ENCODE data around the gene CCNF. TPM values are rescaled to one million over a fixed set of nuclear protein-coding genes. Genes with fewer than 3 reads are reported as not detected.

The CCNF gene
- total and polyA plus RNA-seq, 2 of the 4 experiments (the other 2 are of a cell fraction) = 8.2 to 20.1 TPM

- H3K79me1 ChIP-seq (ENCODE audit: low read depth in 1 of 2, low read length in 2 of 2) = peaks cover 29 to 72% of the 10 kb centered on the region in 2 experiments
- H2BK120ac ChIP-seq (ENCODE audit: low read depth, low read length) = no peak overlapping the region
- H4K91ac ChIP-seq (ENCODE audit: insufficient read depth, low read depth, low read length) = no peak overlapping the region
- no peak overlapping the region for H2BK15ac ChIP-seq (ENCODE audit: low read depth, low read length)
- H2BK20ac ChIP-seq (ENCODE audit: low read depth, low read length) = no peak overlapping the region
- dilution Hi-C loops (cut with HindIII; ENCODE audit: low sequenced_read_pairs, unreplicated experiment) (no loop called here), in situ Hi-C loops (cut with MboI; ENCODE audit: low sequenced_read_pairs) (no loop called here), intact Hi-C loops (cut with micrococcal nuclease) (no loop called here)
- H2BK5ac ChIP-seq (ENCODE audit: low read depth, low read length, poor library complexity, severe bottlenecking) = no peak overlapping the region
- no peak overlapping the region for H2AFZ ChIP-seq (replicated peaks; ENCODE audit: low read length, poor library complexity)
- no peak overlapping the region for H3K4me3 ChIP-seq (ENCODE audit: insufficient read depth, low read depth, low read length)
- no peak for DNase-seq
- H3K4me1 ChIP-seq (ENCODE audit: control insufficient read depth, insufficient read depth, low read length) = peaks cover 16% of the 10 kb centered on the region
- no peak overlapping the region for H4K5ac ChIP-seq (ENCODE audit: low read depth, low read length)
- no TSS peak for BruUV-seq (replicated peaks)
- peaks cover 16% of the 10 kb centered on the region for H4K20me1 ChIP-seq (ENCODE audit: insufficient read depth, low read length)
- H4K8ac ChIP-seq (ENCODE audit: low read depth in 2 of 2, low read length in 2 of 2) = no peak overlapping the region
- peak overlapping the region; percentile 33 for H2AK9ac ChIP-seq (replicated peaks; ENCODE audit: low read depth, low read length, poor library complexity)
- no peaks in the 10 kb centered on the region for H3K9me3 ChIP-seq (ENCODE audit: control insufficient read depth, insufficient read depth, low read length)
- H3K9me1 ChIP-seq (ENCODE audit: insufficient read depth, low read length) = 0 out of 2 replicates have a peak, but pooled peaks cover 6% of the 10 kb centered on the region
- TF ChIP-seq SMC3 (IDR thresholded peaks at IDR 0.05; ENCODE audit: low read depth, low read length) (no peak), RFX5 (IDR thresholded peaks at IDR 0.05; ENCODE audit: low read depth, low read length) (no peak), RCOR1 (IDR thresholded peaks at IDR 0.05; ENCODE audit: insufficient replicate concordance, low read length) (no peak), BHLHE40 (IDR thresholded peaks at IDR 0.05; ENCODE audit: low read depth, low read length) (no peak)
- no peaks in the 10 kb centered on the region for H3K36me3 ChIP-seq (ENCODE audit: control insufficient read depth, insufficient read depth, low read length)
- CTCF ChIA-PET = no interaction called here
- no peak overlapping the region for H3K9ac ChIP-seq (ENCODE audit: low read depth, low read length)
- POLR2A ChIA-PET (ENCODE audit: unreplicated experiment) = no interaction called here
- no peak overlapping the region for H3K14ac ChIP-seq (replicated peaks; ENCODE audit: low read depth, low read length)
- no peak overlapping the region for H3K4ac ChIP-seq (ENCODE audit: low read depth, low read length)
- WGBS, 2 experiments (ENCODE audit: extremely low coverage in 2 of 2, insufficient read length in 1 of 2) = 57% methylated on average over 2 of the region's 7 CpGs; no CpG with 5 or more reads in 1 of the 2 experiments
- H3K27ac ChIP-seq (ENCODE audit: insufficient read depth, low read length) = no peak overlapping the region
- H2AK5ac ChIP-seq (ENCODE audit: low read depth, low read length) = no peak overlapping the region
- no peaks in the 10 kb centered on the region for H3K27me3 ChIP-seq (ENCODE audit: control insufficient read depth, insufficient read depth, low read length)
- ATAC-seq (ENCODE audit: low read depth) = no peak
- no peak overlapping the region for H3K56ac ChIP-seq (ENCODE audit: extremely low read depth, insufficient read depth, low read length)
- H3K23ac ChIP-seq (ENCODE audit: low read depth, low read length) = no peak overlapping the region
- H3K18ac ChIP-seq (ENCODE audit: low read depth, low read length) = no peak overlapping the region
- no peak overlapping the region for H3K4me2 ChIP-seq (ENCODE audit: low read depth, low read length)
Observed at GRCh38 chr16:2481676-2482075, 52.4 kb downstream of the CCNF start.

Measured in IMR-90 (cell line).